Medulla oblongata (tissue), 1 donor: ENCODE results near the gene ATP10A.
"Not testable (repeated sequence)": the region's sequence is repeated elsewhere in the genome, so short reads cannot be mapped to it uniquely, and the experiment has no call there.

Experiments used
- DNase-seq: peaks from one replicate; pipeline ENCODE4 v3.0.0-alpha.2; 2015; ENCODE audit errors: extremely low spot score

Gene ATP10A

GRCh38 chr15:25859838-25860645 is 3.1 kb downstream of the ATP10A start:
- no peak for DNase-seq

DNA sequence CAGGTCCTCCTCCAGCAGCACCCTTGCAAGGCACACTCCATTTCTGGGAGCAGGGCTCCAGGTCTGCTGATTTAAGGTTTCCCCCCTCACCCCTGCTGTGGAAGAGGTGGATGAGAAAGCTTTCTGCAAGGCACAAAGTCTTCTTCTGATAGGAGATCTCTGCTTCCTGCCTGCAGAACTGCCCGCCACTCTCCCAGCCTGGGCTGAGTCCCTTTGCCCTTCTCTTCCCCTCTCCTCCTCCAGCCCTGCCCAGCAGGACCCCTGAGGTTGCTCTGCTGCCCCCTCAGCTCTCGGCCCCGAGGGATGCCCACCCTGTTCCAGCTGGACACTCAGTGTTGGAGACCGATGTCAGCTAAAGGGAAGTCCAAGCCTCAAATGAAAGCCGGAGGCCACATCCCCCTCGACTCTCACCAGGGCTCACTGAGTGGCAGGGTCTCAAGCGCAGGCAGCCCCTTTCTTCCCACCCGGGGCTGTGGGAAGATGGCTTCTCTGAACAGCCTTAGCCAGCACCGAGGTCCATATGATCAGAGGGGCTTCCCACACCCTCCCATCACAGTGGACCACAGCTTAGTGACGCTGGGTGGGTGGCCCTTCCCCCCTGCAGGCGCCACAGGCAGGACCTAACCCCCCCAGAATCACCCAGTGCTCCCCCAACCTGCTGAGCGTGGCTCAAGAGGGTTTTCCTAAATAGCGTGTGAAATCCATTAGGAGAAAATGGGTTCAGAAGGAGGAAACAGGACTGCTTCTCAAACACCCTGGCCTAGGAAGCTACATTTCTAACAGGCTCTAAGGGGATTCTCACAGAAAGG is 4.0 kb downstream of the ATP10A start:
- no peak for DNase-seq

DNA sequence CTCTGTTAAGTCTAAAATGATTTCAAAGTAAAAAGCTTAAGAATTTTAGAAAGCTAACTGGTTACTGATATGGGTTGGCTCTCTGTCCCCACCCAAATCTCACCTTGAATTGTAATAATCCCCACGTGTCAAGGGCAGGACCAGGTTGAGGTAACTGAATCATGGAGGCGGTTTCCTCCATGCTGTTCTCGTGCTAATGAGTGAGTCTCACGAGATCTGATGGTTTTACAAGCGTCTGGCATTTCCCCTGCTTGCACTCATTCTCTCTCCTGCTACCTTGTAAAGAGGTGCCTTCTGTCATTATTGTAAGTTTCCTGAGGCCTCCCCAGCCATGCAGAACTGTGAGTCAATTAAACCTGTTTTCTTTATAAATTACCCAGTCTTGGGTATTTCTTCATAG is 7.1 kb downstream of the ATP10A start:
- DNase-seq: not testable (repeated sequence)

- no peak for DNase-seq
Measured at GRCh38 chr15:25852661-25853524, 10.2 kb downstream of the ATP10A start.

DNA sequence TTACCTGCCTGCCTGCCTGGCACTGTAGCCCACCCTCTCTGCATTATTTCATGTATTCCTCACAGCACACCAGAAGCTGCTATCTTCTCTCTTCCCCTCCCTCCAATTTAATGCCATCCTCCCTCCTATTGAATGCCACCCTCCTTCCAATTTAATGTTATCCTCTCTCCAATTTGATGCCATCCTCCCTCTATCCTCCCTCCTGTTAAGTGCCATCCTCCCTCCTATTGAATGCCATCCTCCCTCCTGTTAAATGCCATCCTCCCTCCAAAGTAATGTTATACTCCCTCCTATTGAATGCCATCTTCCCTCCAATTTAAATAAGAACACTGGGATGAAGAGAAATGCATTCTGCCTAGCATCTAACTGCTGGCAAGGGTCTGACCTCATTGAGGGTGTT is 11.1 kb downstream of the ATP10A start:
- no peak for DNase-seq

GRCh38 chr15:25850154-25851111 is 12.7 kb downstream of the ATP10A start:
- DNase-seq: peak; percentile 5

GRCh38 chr15:25849157-25849921 is 13.8 kb downstream of the ATP10A start:
- DNase-seq: peak; percentile 17

GRCh38 chr15:25848784-25849156 is 14.4 kb downstream of the ATP10A start:
- no peak for DNase-seq

- DNase-seq: no peak
Measured at GRCh38 chr15:25848325-25848724, 14.8 kb downstream of the ATP10A start.

DNA sequence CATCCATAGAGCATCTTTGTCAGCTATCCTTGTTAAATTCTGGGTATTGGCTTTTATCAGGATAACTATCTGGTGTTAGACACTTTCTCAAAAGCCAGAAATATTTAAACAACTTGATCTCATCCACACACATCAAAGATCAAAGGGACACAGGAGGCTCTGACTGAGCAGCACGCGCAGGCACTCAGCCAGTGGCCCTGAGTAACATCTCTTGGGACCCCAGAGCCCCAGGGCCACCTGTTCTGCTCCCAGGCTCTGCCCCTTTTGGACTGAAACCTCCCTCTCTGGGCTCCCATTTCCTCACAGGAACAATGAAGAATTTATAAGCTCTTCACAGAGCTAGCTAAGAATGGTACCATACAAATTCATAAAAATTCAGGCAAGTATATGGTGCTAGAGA is 16.1 kb downstream of the ATP10A start:
- no peak for DNase-seq

DNA sequence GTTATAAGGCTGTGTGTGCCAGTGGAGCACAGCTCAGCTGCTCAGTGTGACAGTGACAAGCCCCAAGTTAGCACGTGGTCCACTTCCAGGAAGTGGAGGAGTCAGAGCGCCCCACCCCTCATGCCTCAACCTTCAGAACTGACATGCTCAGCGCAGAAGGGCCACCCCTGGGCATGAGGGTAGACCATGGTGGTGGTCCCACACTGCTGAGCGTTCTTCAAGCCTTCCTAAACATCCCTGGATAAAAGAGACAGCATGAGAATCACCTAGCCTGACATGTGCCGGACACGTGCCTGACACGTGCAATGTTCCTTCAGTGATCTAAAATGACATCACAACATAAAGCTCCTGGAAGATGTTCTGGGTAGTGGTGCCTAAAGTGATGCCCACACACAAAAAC is 16.8 kb downstream of the ATP10A start:
- no peak for DNase-seq

- no peak for DNase-seq
Measured at GRCh38 chr15:25844981-25845680, 18.0 kb downstream of the ATP10A start.

DNA sequence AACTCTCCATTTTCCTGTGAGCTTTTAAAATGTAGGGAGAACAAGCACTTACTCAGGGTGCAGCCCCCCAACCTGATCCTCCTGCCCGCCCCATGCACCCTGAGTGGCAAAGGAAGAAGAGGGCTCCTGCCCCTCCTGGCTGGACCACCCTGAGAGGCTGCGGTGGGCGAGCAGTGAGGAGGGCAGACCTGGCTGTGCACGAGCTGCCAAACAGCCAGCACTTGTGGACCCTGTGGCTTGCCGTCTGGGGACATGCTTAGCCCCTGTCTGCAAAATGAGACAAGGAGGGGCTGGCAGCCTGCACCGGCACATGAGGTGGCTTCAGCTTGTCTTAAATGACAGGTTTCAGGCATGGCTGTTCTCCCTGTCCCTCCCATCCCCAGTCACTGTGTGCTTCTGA is 18.6 kb downstream of the ATP10A start:
- no peak for DNase-seq

DNA sequence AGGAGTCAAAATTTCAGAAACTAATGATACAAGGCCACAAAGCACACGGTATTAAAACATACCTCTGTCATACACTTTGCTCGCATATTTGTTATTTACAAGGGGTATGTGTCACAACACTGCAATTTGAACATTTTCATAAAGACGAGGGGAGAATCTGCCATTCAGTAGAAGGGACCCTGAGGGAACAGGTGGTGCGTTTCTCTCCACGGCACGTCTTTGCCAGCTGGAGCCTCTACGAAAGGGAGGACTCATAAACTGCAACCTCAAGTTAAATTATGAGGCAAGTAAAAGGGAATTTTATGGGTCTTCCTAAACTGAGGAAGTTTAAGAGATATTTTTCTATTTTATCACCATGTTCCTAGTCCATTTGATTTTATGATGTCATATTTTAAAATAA is 19.1 kb downstream of the ATP10A start:
- DNase-seq: no peak

DNA sequence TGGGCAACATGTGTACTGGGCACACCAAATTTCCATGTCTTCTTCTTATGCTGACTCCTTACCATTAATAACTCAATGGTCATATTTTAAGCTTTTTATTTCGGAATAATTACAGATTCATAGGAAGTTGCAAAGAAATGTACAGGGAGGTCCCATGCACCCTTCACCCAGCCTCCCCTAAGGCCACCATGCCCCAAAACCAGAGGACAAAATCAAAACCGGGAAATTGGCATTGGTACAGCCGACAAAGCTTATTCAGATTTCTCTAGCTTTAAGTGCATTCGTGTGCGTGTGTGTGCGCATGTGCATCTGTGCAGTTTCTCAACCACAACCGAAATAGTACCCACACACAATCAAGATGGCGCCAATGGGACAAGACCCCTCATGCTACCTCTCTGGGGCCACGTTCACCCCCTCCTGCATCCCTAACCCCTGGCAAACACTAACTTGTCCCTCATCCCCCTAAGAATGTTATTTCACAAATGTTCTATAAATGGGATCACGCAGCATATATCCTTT is 23.4 kb downstream of the ATP10A start:
- DNase-seq: no peak

DNA sequence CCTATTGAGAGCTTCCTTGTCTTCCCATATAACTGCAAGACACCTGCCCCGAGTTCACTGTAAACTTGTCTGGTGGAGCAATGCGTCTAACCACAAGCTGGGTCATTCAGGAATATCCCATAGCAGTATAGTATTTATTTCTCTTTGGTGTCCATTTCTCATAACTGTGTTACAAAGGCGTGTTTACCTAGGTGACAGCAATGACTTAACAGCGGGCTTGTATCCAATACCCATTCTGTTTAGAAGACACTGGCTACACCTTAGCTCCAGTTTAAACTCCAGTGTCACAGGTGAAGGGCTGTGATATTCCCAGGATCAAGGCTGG is 24.3 kb downstream of the ATP10A start:
- DNase-seq: no peak

DNA sequence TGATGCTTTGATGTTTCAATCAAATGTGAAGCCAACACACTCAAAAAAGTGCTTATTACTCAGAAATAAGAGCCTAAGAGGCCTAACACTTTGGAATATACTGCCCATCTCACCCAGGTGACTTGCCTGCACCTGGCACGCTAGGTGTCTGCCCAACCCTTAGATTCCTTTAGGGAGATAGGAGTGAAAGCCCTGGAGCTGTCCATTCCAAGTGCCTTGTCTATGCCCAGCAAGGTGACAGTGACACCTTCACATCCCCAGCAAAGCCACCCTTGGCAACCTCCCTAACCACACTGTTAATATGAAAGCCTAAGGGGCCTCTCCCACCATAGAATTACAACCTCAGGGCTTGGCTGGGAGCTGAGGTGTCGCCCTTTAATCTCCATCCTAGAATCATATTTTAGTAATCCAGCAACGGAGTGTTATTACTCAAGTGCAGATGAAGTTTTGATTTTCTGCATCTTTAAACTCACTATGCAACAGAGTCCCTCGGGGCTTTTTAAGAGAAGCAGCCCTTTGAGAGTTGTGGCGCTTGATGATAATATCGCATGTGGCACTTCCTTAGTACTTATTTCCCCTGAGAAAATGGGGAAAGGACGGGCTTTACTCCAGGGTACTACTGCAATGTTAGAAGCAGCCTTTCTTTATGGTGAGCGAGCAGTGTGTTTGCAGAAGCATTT is 24.8 kb downstream of the ATP10A start:
- DNase-seq: no peak

GRCh38 chr15:25832158-25832557 is 31.0 kb downstream of the ATP10A start:
- DNase-seq: no peak

DNA sequence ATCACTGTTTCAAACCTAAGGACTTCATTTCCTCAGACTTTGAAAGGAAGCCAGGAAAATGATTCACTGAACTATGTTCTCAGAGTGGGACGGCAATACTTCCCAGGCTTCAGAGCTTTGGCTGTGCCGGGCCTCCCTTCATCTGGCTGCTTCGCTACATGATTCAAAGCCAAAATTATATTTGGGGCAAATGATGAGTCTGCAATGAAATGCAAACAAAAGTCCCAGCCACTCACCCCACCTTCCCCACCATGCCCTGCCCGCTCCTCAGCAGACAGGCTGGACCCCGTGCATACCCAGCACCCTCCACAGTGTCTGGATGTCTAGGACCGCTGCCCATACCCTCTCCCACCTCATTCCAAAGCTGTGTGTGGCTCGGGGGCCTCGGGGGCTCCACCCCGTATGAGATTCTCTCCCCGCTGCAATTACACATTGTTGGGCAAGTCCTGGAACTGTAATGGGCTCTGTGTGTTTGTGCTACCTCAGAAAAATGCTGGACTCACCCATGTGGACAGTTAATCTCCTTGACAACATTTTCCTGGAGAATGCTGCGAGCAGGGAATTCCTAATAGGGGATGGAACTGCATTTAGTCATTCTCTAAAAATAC is 32.2 kb downstream of the ATP10A start:
- DNase-seq: no peak
